ENCODE results near the gene RPS3. TPM values are rescaled to one million over a fixed set of nuclear protein-coding genes. Genes with fewer than 3 reads are reported as not detected.
A peak's percentile ranks its signal among the peaks of the same experiment; 100 is the strongest.

The RPS3 gene
- total RNA-seq, 1 experiment from 2014 or later, result 2,831 TPM

DNA sequence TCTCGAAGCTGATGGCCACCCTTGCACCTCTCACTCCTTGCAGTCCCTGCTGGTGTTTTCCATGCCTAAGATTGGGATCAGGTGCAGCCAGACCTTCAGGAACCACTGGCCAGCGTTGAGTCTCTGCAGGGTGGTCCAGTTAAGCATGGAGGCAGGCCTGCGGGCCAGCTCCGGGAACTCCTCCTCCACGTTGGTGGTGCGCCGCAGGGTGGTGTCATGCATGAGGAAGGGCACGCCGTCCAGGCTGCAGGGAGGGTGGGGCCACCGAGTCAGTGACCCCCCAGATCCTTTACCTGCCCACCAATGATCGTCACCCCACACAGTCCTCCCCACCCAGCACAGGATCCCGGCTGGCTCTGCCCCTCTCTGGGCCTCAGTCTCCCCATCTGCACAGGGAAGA is 43.7 kb downstream of the RPS3 start:
- no peaks in the 10 kb centered on the region for H3K9me3 ChIP-seq (replicated peaks)
- H3K36me3 ChIP-seq, result no peaks in the 10 kb centered on the region
- no peaks in the 10 kb centered on the region for H3K27me3 ChIP-seq
- no peaks in the 10 kb centered on the region for H3K4me1 ChIP-seq
- DNase-seq, result no peak
- H3K4me3 ChIP-seq, result no peak overlapping the region
- no peak overlapping the region for H3K27ac ChIP-seq

DNA sequence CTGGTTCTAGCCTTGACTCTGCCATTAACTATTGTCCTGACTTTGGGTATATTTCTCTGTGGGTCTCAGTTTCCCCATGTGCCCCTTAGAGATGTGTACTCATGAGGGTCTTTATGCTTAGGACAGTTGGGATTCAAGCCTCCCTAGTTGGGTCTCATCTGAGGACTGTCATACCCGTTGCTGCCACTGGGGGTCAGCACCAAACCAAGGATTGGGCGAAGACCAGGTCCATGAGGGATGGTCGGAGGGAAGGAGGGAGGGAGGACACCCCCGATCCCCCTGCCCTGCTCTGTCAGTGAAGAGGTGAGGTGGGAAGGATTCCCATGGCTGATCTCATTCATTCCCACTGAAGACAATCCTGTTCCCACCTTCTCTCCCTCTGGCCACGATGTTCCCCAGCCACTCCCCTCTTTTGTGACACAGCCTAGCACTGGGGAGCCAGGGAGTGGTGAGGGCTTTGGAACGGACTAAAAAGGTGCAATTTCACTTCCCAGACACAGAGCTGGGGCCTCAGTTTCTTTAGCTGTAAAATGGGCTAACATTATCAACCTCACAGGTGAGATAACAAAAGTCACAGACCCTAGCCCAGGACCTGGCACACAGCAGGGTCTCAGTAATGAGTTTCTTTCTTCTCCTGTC is 46.1 kb downstream of the RPS3 start:
- Histone ChIP-seq H3K4me1 (no peaks in the 10 kb centered on the region), H3K27ac (no peak overlapping the region), H3K36me3 (no peaks in the 10 kb centered on the region), H3K4me3 (no peak overlapping the region), H3K27me3 (no peaks in the 10 kb centered on the region), H3K9me3 (replicated peaks) (no peaks in the 10 kb centered on the region)
- DNase-seq, result peak; percentile 65 to 84

DNA sequence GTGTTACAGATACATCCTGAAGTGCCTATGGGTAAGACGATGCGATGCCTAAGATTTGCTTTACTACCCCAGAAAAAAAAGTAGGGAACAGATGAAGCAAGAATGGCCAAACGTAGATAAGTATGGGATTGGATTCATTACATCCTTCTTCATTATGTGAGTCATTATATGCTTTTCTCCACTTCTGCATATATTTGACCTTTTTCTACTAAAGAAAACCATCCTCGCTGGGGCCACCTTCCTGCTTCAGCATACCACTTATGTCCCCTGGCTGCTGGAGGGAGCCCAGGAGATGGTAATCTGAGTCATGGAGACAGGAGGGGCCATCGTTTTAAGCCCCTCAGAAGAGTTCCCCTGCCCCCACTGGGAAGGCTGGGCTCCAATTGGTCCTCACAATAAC is 48.1 kb downstream of the RPS3 start:
- Histone ChIP-seq H3K27me3 (no peaks in the 10 kb centered on the region), H3K4me1 (no peaks in the 10 kb centered on the region), H3K9me3 (replicated peaks) (no peaks in the 10 kb centered on the region), H3K4me3 (no peak overlapping the region), H3K36me3 (no peaks in the 10 kb centered on the region), H3K27ac (no peak overlapping the region)
- no peak for DNase-seq

DNA sequence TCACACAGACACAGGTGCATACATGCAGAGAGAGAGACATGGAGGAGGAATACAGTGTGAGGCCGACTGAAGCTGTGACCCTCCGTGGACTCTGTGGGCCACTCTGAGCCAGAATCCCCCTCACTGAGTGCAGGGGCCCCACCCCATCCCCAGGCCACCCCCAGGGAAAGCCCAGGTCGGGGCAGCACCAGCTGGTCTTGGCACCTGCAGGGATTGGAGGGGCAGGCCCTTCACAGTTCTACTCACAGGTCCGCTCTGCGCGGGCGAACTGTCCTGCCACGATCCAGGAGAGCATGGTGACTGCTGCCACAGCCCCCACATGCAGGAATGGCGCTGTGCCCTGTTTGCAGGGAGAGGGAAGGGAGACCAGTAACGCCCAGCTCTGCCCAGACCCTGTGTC is 50.0 kb downstream of the RPS3 start:
- Histone ChIP-seq H3K4me3 (no peak overlapping the region), H3K36me3 (no peaks in the 10 kb centered on the region), H3K4me1 (no peaks in the 10 kb centered on the region), H3K27ac (no peak overlapping the region), H3K27me3 (no peaks in the 10 kb centered on the region), H3K9me3 (replicated peaks) (no peaks in the 10 kb centered on the region)
- no peak for DNase-seq

DNA sequence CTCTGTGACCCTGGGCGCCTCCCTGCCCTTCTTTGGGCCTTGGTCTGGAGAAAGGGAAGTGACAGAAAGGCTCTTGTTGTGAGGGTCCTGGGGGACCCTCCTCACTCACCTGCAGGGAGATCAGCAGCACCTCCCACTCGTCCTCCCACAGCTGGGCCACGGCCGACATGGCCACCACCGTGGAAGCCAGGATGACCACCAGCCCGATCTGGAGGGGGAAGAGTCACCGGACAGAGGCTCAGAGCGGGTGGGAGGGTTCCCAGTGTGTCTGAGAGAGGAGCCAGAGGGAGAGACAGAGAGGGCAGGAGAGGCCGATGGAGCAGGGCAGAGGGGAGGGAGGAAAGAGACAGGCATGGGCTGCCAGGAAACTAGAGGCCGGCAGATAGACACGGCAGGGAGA is 50.5 kb downstream of the RPS3 start:
- no peak overlapping the region for H3K4me3 ChIP-seq
- H3K4me1 ChIP-seq, result no peaks in the 10 kb centered on the region
- no peaks in the 10 kb centered on the region for H3K9me3 ChIP-seq (replicated peaks)
- H3K27ac ChIP-seq, result no peak overlapping the region
- H3K36me3 ChIP-seq, result no peaks in the 10 kb centered on the region
- no peak for DNase-seq
- H3K27me3 ChIP-seq, result no peaks in the 10 kb centered on the region

DNA sequence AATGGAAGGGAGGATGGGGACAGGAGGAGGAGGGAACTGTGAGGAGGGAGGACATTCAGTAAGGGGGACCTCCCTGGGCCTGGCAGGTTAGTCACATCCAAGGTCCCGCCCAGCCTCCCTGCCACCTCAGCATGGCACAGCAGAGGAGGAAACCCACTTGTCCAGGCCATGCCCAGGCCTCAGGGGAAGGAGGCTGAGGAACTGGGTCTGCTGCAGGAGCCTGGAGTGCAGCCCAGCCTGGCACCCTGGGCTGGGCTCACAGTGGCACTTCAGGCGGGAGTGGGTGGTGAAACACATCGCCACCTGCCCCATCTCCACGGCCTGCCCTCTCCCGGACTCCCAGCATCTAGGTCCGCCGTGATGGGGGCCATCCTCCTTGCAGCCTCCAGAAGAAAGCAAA is 50.9 kb downstream of the RPS3 start:
- H3K4me3 ChIP-seq, result no peak overlapping the region
- no peak for DNase-seq
- H3K36me3 ChIP-seq, result no peaks in the 10 kb centered on the region
- no peak overlapping the region for H3K27ac ChIP-seq
- H3K27me3 ChIP-seq, result no peaks in the 10 kb centered on the region
- no peaks in the 10 kb centered on the region for H3K9me3 ChIP-seq (replicated peaks)
- no peaks in the 10 kb centered on the region for H3K4me1 ChIP-seq

DNA sequence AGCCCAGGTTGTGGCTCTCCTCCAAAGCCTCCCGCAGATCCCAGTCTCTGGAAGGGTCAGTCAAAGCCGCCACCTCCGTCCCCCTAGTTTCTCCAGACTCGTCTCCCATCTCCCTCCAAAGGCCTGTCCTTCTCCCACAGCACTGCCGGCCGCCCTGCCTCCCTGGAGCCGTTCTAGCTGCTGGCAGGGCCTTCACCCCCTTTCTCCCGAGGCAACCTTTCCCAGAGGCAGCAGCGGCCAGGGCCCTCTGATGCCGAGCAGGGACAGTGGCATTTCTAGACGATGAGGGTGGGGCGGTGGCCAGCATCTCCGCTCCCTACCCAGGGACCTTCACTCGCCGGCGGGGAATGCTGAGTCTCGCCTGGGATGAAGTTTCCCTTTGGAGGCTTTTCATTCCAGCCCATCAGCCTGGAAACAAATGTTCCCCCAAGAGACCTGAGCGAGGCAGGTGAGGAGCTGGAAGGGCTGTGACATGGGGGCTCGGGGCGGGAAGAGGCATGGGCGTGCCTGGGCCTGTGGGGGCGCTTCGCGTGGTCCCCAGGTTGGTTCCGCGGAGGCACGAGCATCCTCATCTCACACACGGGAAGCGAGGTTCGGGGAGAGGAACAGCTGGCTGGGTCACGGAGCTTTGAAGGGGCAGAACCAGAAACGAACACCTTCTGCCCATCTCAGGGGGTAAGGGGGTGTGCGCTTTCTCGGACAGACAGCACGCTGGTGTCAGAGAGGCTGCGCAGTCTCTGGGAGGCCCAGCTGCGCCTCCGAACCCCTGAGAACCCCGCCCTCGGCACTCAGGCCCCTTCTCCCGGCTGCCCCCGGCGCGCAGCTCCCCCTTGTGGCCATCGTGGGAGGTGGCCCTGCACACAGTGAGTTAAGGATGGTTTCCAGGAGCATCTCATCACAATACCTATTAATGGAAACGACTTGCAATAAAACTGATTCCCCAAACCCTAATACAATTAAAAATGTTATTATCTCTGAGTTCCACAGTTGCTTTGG is 51.8 kb downstream of the RPS3 start:
- no peak overlapping the region for H3K27ac ChIP-seq
- H3K36me3 ChIP-seq, result no peaks in the 10 kb centered on the region
- H3K4me3 ChIP-seq, result no peak overlapping the region
- DNase-seq, result peak in 1 of 2 experiments; percentile 39
- H3K4me1 ChIP-seq, result no peaks in the 10 kb centered on the region
- no peaks in the 10 kb centered on the region for H3K9me3 ChIP-seq (replicated peaks)
- no peaks in the 10 kb centered on the region for H3K27me3 ChIP-seq

DNA sequence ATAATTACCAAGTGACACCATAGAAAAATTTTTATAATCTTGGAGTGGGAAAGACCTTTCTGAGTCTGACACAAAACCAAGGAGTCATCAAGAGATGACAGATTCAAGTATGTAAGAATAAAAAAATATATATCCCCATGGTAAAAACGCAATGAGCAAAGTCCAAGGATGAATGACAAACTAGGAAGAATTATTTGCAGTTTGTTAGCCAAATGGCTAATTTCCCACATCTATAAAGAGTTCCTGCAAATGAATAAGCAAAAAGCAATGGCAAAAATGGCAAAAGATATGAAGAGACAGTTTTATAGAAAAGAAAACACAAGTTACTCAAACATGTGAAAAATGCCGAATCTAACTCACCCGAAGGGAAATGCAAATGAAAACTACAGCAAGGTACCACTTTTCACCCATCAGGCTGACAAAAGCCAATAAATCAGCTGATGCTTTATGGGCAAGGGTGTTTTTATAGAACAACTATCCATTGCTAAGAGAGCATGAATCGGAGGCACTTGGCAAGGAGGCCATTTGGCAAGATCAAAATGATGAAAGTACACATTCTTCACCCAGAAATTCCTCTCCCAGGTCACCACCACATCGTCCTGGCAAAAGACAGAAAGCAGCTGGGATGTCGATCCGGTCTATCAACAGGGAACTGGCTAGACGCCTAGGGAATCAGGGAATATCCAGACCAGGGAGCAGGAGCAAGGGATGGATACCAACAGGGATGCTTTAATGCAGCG is 54.8 kb downstream of the RPS3 start:
- Histone ChIP-seq H3K27ac (no peak overlapping the region), H3K4me3 (no peak overlapping the region), H3K4me1 (no peaks in the 10 kb centered on the region), H3K36me3 (no peaks in the 10 kb centered on the region), H3K9me3 (replicated peaks) (no peaks in the 10 kb centered on the region), H3K27me3 (no peaks in the 10 kb centered on the region)
- no peak for DNase-seq

DNA sequence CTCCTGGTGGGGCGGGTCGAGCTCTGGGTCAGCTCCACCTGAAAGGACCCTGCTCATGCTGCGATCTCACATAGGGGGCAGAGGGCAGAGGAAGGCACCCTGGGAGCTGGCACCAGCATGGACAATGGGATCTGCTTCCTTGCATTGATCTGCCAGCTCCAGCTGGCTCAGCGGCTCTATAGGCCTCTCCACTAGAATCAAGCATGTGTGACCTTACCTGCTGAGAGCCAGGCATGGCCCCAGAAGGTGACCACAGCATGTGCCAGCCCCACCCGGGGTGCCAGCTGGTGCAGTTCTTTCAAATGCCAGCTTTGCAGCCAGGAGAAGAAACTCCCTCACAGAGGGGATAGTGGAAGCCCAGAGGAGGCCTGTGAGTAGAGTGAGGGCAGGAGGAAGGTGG is 55.7 kb downstream of the RPS3 start:
- H3K9me3 ChIP-seq (replicated peaks), result no peaks in the 10 kb centered on the region
- DNase-seq, result no peak
- no peaks in the 10 kb centered on the region for H3K36me3 ChIP-seq
- no peak overlapping the region for H3K27ac ChIP-seq
- no peak overlapping the region for H3K4me3 ChIP-seq
- no peaks in the 10 kb centered on the region for H3K4me1 ChIP-seq
- H3K27me3 ChIP-seq, result no peaks in the 10 kb centered on the region

Other genes with a start within 250 kb of the RPS3 start
- gene SLCO2B1, start 248.4 kb upstream of the RPS3 start, total RNA-seq (2014; rRNA removed; shearing (Covaris generic)), result 0.20 and 0.73 TPM in 2 replicates
- gene TPBGL, start 158.7 kb upstream of the RPS3 start, total RNA-seq (2014; rRNA removed; shearing (Covaris generic)), result not detected in 2 replicates
- gene ARRB1, start 47.9 kb upstream of the RPS3 start, total RNA-seq (2014; rRNA removed; shearing (Covaris generic)), result 112 and 121 TPM in 2 replicates
- not detected in 2 replicates for gene KLHL35, start 33.7 kb downstream of the RPS3 start, total RNA-seq (2014; rRNA removed; shearing (Covaris generic))
- 4.0 and 5.8 TPM in 2 replicates for gene GDPD5, start 126.4 kb downstream of the RPS3 start, total RNA-seq (2014; rRNA removed; shearing (Covaris generic))
- 133 and 146 TPM in 2 replicates for gene SERPINH1, start 162.7 kb downstream of the RPS3 start, total RNA-seq (2014; rRNA removed; shearing (Covaris generic))